GM12865 (cell line): ENCODE measurements around the gene BRINP3.
A peak's percentile ranks its signal among the peaks of the same experiment; 100 is the strongest.

Experiments used
- DNase-seq: peaks from one replicate; pipeline ENCODE4 v3.0.0; 2010; ENCODE audit warnings: low read depth
- H3K4me3 ChIP-seq: 2 replicates; pipeline ENCODE4 v1.5.1; 2011; ENCODE audit warnings: mild to moderate bottlenecking, low read depth, low read length, control low read depth
- TF ChIP-seq, protein P1 (sequence below): IDR thresholded peaks from 2 replicates; pipeline ENCODE4 v1.5.1; 2011; ENCODE audit warnings: low read length, control low read depth, low read depth, inconsistent platforms; ENCODE audit not compliant: insufficient read depth; ENCODE audit errors: missing control alignments

Gene BRINP3

GRCh38 chr1:190429141-190429540 lies 48.5 kb downstream of the BRINP3 start:
- TF ChIP-seq, protein P1, sequence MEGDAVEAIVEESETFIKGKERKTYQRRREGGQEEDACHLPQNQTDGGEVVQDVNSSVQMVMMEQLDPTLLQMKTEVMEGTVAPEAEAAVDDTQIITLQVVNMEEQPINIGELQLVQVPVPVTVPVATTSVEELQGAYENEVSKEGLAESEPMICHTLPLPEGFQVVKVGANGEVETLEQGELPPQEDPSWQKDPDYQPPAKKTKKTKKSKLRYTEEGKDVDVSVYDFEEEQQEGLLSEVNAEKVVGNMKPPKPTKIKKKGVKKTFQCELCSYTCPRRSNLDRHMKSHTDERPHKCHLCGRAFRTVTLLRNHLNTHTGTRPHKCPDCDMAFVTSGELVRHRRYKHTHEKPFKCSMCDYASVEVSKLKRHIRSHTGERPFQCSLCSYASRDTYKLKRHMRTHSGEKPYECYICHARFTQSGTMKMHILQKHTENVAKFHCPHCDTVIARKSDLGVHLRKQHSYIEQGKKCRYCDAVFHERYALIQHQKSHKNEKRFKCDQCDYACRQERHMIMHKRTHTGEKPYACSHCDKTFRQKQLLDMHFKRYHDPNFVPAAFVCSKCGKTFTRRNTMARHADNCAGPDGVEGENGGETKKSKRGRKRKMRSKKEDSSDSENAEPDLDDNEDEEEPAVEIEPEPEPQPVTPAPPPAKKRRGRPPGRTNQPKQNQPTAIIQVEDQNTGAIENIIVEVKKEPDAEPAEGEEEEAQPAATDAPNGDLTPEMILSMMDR = no peak
- no peak for DNase-seq
- no peak overlapping the region for H3K4me3 ChIP-seq

DNA sequence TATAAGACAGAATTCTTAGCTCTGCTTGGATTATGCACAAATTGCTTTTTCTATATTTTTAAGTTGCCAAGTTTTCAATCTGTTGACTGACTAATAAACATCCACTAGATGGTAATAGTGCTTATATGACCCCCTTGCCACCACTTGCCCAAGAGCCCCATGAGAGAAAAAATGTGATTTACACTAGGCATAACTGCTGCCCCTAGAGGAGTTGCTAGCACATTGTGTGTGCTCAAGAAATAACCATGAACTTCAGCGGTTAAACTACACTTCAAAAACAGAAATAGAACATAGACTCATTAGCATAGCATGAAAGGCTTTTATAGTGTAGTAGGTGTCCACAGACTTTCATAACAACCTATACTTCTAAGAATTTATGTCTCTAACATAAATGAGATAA lies 61.4 kb downstream of the BRINP3 start:
- TF ChIP-seq, protein P1 = no peak
- DNase-seq = peak; percentile 2
- no peak overlapping the region for H3K4me3 ChIP-seq

DNA sequence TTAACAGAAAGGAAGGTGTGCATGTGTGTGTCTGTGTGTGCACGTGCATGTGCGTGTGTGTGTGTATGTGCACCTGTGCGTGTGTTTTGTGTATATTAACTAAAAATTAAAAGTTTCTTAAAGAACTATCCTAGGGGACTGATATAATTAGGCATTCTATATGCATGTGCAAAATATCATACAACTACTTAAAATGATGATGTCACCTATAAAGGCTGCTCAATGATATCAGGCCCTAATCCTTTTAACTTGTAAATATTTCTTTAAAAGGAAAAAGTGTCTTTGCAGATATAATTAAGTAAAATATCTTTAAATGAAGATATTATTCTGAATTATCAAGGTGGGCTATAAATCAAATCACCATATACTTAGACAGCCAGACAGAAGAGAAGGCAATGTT lies 64.5 kb downstream of the BRINP3 start:
- H3K4me3 ChIP-seq = no peak overlapping the region
- TF ChIP-seq, protein P1 = no peak
- DNase-seq = no peak

- no peak for DNase-seq
- H3K4me3 ChIP-seq = no peak overlapping the region
- TF ChIP-seq, protein P1 = no peak
These were observed 74.3 kb downstream of the BRINP3 start for GRCh38 chr1:190403402-190403801.

DNA sequence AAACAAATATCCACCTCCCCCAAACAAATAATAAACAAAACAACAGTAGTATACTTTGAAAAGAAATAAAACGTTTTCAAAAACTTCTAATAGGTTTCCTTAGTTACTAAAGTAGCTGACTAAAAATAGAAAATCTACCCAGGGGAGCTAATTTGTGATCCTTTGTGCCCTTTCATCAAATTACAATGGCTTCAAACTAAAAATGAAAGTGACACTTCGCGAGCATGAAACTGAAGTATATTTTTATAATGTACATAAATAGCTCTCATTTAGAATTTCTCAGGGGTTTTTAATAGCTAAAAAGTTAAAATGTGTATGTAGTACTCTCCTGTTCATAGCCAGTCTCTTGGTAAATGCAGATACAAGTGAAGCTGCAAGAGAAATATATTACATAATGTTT lies 78.4 kb downstream of the BRINP3 start:
- DNase-seq = peak; percentile 12
- TF ChIP-seq, protein P1 = no peak
- peak overlapping the region; percentile 41 for H3K4me3 ChIP-seq

DNA sequence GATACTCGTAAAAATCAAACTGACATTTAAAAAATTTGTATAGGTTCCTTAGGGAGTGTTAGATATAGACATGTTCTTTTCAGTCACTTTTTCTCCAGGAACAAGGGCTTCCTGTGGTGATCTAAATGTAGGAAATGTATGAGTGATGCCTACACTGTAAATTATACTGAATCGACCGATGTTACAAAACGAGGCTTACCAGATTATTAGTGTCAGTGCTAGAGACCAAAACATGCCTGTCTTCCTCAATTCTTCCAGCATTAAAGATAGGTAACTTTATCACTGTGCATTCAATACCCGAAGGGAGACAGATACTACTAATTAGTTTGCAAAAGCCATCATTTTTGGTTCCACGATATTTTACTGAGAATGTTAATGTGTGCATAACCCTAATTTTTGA lies 86.1 kb downstream of the BRINP3 start:
- H3K4me3 ChIP-seq = no peak overlapping the region
- no peak for DNase-seq
- TF ChIP-seq, protein P1 = no peak

DNA sequence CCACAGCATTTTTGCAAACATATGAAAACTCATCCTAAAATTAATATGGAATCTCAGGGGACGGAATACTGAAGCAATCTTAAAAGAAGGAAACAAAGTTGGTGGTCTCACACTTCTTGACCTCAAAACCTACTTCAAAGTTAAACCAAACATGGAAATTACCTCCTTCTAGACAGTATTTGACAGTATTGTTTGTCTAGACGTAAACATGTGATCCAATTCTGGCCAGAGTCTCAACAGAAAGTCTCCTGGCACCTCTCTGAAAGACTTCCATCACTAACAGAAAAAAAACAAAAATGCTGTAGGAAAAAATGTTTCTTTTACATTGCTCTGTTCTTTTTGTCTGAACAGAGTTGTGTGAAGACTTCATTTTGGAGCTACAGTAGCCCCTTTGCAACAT lies 99.7 kb downstream of the BRINP3 start:
- no peak for DNase-seq
- H3K4me3 ChIP-seq = no peak overlapping the region
- TF ChIP-seq, protein P1 = no peak
